ENCODE data around the gene CREB5. TPM values are rescaled to one million over a fixed set of nuclear protein-coding genes. Genes with fewer than 3 reads are reported as not detected.

CREB5 gene
- total RNA-seq, 1 experiment from 2014 or later: 3.8 TPM

DNA sequence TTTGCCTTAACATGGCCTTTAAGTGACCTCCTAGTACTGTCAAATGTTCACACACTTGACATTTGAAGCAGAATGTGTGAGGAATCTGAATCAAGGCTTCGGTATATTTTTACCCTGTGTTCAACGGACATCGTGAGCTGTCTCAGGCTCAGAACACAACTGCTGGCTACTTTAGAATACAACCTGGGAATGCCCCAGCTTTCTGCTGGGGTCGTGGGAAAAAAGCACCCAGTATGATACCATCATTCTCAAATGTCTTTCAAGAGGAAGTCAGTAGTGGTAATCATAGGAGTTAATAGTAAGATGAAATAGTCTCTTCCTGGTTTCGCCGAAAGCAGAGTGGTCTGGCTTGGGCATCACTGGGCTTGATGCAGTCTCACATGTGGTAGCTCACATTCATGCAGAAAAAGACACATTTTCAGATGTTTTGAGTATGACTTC, 67.2 kb downstream of the CREB5 start:
- DNase-seq (ENCODE audit: low read depth): no peak

DNA sequence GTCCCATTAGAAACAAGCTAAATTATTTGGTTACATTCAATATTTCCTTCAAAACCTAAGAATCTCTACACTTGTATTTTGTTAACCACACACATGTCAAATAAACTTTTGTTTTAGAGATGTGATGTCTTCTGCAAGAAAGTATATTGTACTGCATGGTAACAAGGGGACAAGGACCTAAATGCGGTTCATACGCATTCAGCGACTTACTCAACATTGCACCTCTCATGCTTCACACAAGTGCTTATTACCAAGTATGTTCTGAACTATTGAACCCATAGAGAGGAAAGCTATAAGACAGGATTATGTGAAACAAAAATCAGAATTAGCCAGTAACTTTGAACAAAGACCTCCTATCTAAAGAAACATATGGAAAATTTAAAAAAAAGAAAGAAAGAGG, 68.3 kb downstream of the CREB5 start:
- no peak for DNase-seq (ENCODE audit: low read depth)

DNA sequence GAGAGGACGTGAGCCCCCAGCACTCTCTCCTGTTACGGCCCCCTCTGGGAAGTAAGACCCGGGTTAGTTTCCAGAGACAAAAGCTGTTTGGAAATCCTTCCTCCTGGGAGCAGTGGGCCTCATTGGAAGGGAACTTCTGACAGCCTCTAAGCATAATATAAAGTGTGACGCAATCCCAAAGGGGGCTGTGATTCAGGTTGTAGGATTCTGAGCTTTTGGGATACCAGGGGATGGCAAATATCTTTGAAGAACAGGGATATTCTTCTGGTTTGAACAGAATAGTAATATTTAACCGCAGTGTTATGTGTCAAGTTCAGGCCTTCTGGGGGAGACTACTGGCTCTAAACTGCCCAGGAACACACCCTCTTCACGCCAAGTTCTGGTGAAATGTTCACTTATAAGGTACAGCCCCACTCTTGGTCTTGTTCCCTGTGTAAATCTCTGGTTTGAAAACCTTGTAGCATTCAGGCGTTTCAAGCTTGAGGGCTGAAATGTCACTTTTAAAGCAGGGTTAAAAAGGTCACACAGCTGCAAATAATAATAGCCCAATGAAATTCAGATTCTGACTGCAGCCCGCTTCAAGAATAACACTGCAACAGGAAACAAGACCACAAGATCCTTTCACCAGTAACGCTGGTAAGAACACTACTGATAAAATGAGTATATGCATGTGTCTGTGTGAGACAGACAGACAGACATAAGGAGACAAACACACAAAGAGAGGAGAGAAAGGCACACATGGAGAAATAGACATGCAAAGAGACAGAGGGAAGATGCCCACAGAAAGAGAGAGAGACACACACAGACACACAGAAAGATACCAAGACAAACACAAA, 69.0 kb downstream of the CREB5 start:
- DNase-seq (ENCODE audit: low read depth): no peak

DNA sequence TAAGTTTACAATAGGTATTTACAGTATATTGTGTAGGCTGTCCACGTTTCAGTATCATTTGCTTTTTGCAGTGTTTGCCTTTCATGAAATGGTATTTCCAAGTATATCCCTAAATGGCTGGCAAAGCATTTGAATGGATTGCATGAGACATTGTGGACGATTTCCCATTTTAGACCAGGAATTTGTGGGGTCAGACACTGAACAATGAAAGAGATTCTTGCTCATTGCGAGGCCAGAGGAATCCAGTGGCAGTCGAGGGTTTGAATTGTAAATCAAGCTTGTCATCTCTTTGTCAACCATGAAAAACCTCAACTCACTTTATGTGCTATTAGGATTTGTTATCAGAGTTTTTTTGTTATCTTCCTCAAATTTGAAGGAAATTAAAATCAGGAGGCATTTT, 70.8 kb downstream of the CREB5 start:
- DNase-seq (ENCODE audit: low read depth): peak; percentile 12

DNA sequence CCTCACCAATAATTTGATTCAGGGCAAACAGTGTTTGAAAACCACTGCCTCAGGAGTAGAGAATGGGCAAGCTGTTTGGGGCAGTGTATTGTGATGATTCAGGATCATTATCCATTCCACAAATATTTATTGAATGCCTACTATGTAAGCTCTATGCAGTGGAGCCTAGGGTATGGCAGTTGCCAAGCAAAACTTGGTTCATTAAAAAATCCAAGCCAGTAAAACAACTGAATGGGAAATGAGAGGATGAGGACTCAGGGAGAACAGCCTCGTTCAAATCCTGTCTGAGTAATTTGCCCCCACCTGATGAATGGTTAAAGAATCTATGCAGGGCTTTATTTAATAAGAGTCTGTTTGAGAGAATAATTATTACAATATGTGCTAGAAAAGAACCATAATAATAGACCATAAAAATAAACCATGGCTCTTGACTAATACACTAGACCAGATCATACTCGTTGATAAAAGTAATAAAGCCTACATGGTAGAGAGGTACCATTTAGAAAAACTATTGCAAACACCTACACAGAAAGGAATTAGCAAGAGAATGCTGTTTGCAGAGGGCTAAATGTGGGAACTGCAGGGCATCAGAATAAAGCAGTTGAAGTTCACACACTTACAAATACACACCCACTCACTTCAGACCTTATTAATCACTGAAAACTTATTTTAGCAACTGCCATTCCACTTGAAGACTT, 71.7 kb downstream of the CREB5 start:
- no peak for DNase-seq (ENCODE audit: low read depth)

DNA sequence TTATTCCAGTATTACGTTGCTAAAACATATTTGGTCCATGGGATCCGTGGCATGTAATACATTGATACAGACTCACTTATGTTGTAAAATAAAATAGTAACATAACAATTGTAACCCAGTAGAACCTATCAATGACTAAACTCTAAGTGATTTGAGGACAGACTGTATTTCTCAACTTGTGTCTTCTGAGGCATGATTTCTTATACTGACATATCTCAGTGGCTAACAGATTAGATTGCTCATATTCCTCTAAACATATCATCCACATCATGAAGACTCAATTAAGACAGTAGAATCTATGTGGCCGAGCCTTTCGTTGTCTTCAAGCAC, 72.3 kb downstream of the CREB5 start:
- DNase-seq (ENCODE audit: low read depth): no peak

DNA sequence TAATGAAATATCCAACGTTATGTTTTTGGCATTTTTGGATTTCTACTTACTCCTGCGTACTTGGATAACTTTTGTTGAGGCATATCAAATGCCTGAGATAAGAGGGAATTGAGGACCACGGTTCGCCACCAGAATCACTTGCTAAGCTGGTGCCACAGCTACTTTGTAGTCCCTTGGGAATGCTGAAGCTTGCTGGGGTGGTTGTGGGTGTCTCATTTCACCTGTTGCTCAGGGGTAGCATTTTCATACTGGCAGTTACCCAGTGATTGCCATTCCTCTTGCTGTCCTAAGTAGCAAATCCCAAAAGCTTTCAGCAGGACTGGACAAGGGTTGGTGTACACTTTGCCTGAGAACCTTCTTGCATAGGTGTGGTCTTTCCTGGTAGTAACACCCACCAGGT, 75.2 kb downstream of the CREB5 start:
- DNase-seq (ENCODE audit: low read depth): no peak

DNA sequence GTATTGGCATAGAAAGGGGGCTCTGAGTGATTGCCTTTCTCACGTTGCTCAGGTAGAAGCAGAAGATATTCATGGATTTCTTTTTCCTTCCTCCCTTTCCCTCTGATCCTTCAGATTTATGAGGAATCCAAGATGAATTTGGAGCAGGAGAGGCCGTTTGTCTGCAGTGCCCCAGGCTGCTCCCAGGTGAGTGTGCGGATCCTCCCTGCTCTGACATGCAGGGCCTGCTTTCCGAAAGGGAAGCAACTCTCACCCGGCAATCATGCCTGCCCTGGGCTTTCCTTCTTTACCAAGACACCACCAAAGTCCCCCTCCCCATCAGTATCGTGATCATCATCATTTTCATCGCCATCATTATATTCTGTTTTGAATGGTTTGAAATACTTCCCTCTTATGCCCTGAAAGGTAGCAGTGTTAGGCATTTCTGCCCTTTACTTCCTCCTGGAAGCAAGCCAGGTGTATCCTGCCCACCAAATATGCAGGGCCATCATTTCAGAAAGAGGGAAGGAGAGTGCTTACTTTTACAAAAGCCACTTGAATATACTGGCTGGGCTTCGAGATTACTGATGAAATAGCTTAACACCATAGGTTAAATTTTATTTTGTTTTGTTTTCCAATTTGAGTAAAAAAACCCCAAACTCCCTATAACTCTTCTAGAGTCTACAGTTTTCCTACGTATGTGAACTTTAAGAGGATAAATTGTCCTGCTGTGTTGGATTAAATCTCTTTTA, 75.9 kb downstream of the CREB5 start:
- no peak for DNase-seq (ENCODE audit: low read depth)

DNA sequence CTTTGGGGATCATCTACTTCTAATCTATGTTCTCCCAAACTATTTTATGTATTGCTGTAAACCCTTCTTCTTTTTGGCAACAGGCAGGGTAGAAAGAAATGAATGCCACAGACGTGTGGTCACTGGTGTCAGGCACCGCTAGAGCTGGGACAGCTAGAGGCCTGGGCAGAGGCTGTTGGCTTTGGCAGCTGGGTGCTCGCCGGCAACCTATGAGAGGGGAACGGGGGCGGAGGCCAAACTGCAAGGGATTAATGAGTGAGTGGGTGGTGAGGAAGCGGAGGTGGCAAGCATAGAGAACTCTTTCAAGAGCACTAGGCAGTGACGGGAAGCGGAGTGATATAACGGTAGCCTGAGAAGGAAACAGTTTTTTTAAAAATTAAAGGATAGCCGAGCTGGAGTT, 78.5 kb downstream of the CREB5 start:
- DNase-seq (ENCODE audit: low read depth): no peak

DNA sequence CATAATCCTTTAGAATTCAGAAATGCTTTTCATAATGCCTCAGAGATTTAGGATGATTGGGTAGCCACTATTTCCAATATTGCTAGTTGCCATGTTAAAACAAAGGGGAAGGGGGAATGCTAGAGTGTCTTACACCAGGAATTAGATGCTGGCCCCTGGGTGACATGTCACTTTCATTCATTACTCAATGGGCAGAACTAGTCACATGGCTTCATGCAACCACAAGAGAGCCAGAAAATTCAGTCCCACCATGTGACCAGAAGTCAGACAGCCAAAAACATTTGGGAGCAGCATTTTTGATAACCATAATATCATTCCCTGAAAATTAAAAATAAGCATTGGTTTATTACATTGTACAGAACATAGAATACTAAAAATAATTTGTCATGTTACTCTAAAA, 81.2 kb downstream of the CREB5 start:
- DNase-seq (ENCODE audit: low read depth): no peak

DNA sequence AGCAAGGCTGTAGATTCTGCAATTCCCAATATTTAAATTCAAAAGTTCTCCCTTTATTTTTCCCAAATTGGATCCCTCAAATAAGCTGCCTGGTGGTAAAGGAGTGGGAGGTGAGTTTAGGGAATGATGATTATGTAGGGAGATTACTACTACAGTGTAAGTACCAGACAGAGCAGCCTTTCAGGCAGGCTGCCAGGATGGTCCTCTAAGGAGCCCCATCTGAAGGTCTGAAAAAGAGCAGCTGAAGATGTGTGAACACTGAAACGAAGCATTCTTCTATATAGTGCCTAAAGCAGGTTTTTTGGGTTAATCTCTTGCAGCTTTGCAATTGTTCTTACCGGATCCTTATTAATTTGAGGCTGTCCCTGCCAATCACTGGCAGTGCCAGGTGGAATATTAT, 84.7 kb downstream of the CREB5 start:
- no peak for DNase-seq (ENCODE audit: low read depth)

DNA sequence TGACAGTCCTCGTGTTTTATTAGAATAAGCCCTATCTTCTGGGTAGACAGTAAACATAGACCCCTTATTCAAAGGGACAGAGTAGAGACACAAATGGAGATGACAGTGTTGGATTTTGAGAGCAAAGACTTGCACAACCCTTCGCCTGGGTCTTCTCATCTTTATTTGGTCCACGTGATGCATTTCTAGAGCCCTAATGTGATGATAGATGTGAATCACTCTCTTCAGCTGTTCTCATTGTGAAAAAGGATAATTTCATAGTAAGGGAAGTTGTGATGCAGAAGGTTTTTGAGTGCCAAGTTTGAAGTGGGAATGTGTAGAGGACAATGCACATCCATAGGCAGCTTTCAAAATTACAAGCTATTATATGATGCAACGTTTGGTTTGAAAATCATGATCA, 86.3 kb downstream of the CREB5 start:
- no peak for DNase-seq (ENCODE audit: low read depth)

DNA sequence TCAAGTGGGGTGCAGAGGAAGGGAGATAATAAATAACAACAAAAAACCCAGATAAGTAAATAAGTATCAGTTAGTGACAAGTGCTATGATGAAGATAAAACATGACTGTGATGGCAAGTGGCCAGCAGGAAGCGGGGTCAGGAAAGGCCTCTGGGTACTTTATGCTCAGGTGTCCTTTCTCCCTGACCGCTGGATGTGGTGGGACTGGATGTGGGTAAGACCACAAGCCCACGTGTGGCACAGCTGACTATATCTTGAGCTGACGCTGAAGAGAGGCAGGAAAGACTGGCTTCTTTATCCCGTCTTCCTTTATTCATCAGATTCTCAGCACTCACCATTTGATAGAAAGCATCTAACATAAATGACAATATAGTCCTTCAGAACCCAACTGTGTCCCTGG, 87.8 kb downstream of the CREB5 start:
- DNase-seq (ENCODE audit: low read depth): no peak

DNA sequence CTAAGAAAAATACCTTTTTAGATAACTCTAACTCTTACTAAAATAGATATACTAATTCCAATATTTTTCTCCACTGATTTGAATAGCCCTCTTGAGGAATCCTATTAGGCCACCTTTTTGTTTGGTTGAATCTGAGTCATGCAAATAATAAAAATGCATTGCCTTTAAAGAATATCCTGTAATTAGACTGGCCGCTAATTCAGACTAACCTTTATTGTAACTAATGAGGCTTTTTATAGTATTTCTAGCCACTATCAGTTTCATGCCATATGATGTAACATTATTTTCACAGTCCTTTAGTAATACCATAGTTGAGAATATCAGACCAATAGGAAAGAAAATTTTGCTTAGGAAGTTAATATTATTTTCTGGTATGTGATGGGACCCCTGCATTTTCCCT, 90.1 kb downstream of the CREB5 start:
- DNase-seq (ENCODE audit: low read depth): no peak

DNA sequence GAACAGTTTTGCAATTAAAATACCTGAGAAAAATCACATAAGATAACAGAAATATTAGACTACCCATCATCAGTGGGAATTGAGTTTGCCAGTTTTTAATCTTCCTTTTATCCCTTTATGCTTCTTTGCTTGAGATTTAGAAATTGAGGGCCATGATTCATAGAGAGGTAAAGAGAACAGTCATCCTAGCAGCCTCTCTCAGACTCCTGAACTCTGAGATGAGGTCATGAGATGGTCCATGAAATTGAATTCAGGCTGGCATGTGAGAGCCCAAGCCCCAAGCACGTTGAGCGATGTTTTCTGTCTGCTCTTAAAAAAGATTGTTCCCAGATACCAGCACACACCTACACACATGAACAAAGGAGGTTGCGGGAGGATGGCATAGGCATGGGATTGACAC, 91.1 kb downstream of the CREB5 start:
- DNase-seq (ENCODE audit: low read depth): no peak

DNA sequence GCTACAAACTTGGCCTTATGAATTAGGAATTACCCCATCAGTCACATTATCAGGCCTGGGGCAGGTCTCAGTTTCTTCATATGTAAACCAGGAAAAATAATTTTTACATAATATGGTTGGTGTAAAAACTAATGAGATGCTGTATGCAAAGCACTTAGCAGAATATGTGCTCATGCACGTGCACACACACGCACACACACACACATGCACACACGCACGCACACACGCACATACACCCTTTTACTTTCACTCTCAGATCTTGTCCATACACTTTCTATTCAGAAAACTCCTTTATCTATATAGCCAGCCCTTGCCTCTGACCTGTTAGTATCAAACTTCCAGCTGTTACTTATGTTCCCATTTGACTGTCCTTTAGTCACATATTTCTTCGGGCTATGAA, 92.7 kb downstream of the CREB5 start:
- no peak for DNase-seq (ENCODE audit: low read depth)

DNA sequence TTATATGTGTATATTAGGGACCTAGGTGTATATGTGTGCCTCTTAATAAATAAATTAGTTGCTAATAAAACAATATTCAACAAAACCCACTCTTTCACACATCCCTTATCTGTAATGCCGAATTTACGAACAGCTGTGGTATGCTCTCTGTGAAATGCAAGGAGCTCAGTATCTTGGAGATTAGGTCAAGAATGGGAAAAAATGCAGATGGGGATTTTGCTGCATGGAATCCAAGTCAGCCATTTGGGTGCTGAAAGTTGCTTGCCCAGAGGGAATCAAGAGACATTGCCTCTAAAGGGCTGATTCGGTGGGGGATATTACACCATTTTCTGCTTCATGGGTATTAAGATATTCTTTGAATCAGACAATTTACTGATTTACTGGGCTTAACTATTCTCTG, 93.5 kb downstream of the CREB5 start:
- no peak for DNase-seq (ENCODE audit: low read depth)

DNA sequence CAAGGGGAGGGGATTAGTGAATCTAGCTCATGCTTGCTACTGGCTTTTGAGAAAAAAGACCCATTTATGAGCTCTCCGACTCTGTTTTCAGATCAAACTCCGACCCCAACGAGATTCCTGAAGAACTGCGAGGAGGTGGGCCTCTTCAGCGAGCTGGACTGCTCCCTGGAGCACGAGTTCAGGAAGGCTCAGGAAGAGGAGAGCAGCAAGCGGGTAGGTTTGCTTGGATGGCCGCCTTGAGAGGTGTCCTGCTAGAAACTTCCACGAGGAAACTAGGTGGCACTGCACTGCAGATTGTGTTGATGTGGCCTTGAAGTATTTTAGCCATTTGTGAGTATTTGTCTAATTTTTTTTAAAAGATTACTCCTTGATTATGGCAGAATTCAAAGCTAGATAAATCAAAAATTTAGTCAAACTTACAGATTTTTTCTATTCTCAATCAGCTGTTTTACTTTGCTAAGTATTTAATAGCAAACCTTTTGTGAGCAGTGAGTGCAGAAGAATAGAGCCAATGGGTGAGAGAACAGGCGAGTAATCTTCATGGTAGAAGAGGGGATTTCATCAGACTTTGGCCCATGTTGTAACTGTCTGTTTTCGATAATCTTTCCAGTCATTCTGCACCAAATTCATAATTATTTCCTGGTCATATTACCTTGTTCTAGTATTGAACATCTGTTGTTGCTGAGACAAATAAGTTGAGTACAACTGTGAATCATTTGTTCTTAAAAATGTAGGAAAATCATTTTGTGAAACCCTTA, 95.4 kb downstream of the CREB5 start:
- DNase-seq (ENCODE audit: low read depth): no peak

DNA sequence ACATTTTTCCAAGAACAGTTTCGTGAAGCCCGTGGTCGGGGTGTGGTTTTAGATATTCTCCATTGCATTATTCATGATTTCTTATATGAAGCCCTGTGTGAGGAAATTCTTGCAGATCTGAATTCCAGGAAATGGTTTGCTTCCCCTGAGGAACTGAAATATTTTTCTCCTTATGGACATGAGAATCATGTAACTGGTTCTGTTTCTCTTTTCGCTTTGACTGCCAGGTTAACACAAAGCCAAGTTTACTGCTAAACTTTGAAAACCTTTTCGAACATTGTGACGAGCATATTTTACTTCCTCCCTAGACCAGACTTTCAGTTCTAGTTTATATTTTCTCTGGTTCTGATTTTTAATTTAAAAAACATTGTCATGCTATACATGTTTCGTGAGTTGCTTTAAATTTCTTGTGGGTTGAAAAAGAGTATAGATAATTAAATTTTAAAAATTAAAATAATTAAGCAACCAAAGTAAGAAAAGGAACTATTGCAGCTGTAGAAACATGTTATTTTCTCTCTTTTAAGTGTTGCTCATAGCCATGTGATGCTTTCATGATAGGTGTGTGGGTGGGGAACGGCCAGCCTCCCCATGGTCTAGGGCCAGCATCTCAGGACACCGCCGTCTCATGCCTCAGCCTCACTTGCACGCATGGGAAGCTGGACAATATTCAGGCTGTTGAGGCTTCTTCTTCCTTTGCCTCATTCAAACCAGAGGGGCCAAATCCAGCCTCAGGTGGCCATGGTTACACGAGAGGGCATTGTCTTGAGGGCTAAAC, 97.1 kb downstream of the CREB5 start:
- no peak for DNase-seq (ENCODE audit: low read depth)

DNA sequence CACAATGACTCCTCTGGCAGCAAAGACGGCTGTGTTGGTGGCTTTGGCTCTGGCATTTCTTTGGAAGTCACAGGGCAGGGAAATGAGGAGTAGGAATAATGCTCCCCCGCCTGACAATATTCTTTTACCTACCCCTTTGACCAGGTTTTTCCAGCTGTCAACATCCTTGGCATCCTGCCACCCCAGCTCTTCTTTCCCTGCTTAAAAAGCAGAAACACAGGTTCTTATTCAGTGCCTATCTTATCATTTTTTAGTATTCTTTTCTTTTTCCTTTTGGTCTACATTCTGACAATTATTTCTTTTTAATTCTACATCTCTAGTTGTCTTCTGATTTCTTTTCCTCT, 97.7 kb downstream of the CREB5 start:
- DNase-seq (ENCODE audit: low read depth): no peak

DNA sequence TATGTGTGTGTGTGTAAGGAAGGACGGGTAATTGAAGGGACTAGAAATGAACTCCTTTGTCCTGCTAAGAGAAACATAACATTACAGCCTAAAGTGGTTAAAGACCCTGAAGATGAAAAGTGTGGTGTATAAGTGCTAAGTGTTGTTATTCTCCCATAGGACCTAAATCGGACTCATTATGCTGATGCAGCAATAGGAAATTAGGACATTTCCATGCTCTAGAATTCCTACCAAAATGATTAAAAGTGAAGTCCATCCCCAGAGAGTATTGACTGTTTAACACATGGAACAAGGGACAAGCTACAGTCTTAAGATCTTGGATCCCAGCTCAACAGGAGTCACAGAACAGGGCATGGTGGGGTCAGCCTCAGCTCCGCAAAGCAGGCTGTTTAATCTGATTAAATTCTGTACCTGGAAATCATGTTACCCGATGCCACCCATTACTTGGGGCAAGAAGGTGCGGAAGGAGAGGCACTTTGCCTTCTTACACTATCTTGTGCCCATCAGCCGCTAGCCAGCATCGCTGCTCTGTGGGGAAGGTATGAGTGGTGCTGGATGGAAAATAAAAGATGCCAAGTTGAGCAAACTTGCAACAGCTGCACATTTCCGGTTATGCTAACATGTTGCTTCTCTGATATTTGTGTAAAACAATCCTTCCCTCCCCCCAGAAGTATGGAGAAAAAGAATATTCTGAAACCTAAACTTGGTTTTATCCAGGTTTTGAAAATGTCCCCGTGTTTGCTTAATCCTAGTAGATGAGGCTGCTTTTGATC, 100.5 kb downstream of the CREB5 start:
- no peak for DNase-seq (ENCODE audit: low read depth)
